Right ventricle myocardium inferior (tissue), 1 donor: ENCODE measurements around the gene ANK3. TPM values are rescaled to one million over a fixed set of nuclear protein-coding genes. Genes with fewer than 3 reads are reported as not detected.
A peak's percentile ranks its signal among the peaks of the same experiment; 100 is the strongest.
"Not testable (repeated sequence)": the region's sequence is repeated elsewhere in the genome, so short reads cannot be mapped to it uniquely, and the experiment has no call there.

ENCODE experiments used
- ATAC-seq: fragments of 200-7000 bp; cut with Tn5 transposase; one replicate; pipeline ENCODE4 v1.9.1; 2020; ENCODE audit warnings: mild to moderate bottlenecking, moderate library complexity
- DNase-seq: peaks from one replicate; pipeline ENCODE4 v3.0.0; 2021; ENCODE audit errors: missing footprints
- intact Hi-C: fragments of 100-400 bp; cut with DNase I; formaldehyde crosslinking; loops from one replicate; pipeline ENCODE4 v1.11.0; 2022
- total RNA-seq: library from RNA; stranded (reverse); fragmentation: NEBNext Ultra II Directional; extraction: Animal tissue kit (Norgen Biotek cat#: 25700); gene quantifications from one replicate; pipeline ENCODE4 v1.2.1, GENCODE V29; 2021
- donor health status: DM: no; HTN: yes; CAD: no; lungs with severe emphysema.

ANK3 gene
- total RNA-seq, 1 donor from 2014 or later = 216 TPM

DNA sequence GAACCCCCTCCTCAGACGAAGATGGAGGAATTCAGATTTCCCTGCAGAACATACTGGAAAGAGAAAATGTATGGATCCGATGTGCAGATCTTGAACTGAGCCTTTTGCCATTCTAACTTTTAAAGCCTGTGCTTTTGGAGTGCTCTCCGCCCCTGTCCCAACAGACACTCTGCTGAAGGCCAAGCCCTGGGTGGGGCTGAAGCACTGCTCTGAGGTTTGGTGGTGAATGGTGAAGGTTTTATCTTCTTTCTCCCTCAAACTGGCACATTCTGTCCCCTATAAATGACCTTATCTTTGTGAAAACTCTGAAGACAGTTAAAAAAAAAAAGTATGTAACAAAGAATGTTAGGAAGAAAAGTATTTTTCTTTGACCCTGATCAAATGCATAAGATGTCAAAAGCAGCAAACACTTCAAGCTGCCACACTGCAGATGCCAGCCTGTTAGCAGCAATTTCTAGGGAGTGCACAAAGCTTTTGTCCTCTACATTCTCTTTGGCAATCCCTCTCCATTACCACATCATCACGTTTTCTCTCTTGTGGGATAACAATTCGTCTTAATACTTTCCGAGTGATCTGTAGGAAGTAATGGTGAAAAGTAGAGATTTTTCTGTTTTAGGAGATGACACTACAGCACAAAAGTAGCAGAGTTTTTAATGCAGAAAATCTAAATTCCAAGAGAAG is 346.0 kb downstream of the ANK3 start:
- intact Hi-C loops = no loop called here
- no peak for ATAC-seq
- DNase-seq = no peak

- intact Hi-C loops = no loop called here
- no peak for DNase-seq
- no peak for ATAC-seq
Measured at GRCh38 chr10:60042914-60043313, 346.8 kb downstream of the ANK3 start.

GRCh38 chr10:60042262-60042661 is 347.4 kb downstream of the ANK3 start:
- ATAC-seq (no peak), DNase-seq (no peak)
- intact Hi-C loops = no loop called here

- intact Hi-C loops = no loop called here
- DNase-seq (no peak), ATAC-seq (no peak)
Measured at GRCh38 chr10:60041489-60042133, 348.1 kb downstream of the ANK3 start.

DNA sequence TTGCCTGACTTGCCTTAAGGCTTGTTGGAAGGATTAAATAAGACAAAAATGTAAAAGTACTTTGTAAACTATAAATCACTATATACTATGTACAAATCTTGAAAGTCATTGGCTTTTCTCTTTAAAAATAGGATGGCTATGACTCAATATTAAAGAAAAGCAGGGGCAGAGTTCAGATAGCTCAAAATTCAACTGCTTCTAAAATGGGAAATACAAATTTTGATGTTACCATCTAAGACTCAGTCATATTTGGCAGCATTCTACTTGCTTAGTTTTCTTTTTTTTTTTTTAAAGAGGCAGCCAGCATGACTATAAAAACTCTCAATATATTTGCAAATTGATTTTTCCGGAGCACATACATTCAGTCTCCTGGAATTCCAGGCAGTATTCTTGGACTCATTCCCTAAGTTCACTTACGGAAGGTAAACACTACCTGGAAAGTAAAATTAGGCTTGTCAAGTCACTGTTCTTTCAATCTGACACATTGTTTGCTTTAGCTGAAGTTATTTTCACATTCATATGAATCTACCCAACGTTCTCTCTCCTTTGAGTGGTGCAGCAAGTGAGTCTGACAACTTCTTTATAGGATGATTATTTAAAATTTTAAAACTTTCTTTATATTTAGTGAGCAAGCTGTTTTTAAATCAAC is 349.5 kb downstream of the ANK3 start:
- intact Hi-C loops = no loop called here
- DNase-seq (no peak), ATAC-seq (no peak)

- DNase-seq = no peak
- ATAC-seq = no peak
- intact Hi-C loops = loop anchor here (10.0 kb wide), 1 partner anchor 171 kb away; no protein-coding TSS in a partner anchor
Measured at GRCh38 chr10:60035984-60036383, 353.7 kb downstream of the ANK3 start.

- DNase-seq, ATAC-seq: not testable (repeated sequence)
- intact Hi-C loops = loop anchor here (10.0 kb wide), 1 partner anchor 171 kb away; no protein-coding TSS in a partner anchor
Measured at GRCh38 chr10:60035375-60035774, 354.3 kb downstream of the ANK3 start.

GRCh38 chr10:60032723-60033122 is 357.0 kb downstream of the ANK3 start:
- no peak for DNase-seq
- intact Hi-C loops = loop anchor here (5.0 to 10.0 kb wide), 2 partner anchors 168 to 410 kb away; no protein-coding TSS in a partner anchor
- ATAC-seq = peak; percentile 82

DNA sequence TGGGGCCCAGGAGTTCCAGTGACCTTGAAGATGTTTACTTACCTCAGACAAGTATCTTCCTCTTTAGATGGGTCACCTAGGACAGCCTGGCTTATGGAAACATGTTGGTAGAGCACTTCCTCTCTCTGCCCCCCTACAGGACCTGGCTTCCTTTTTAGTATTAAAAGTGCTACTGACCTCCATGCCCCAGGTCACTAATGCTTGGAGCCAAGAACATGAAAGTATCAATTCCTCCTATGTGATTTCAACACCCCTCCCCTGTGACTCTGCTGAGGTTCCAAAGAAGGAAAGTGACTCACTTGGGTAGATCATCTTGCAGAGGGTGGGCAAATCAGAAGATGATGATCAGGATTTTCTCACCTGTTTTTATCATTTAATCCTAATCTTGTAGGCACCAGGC is 358.0 kb downstream of the ANK3 start:
- intact Hi-C loops = loop anchor here (5.0 to 10.0 kb wide), 2 partner anchors 167 to 409 kb away; no protein-coding TSS in a partner anchor
- DNase-seq (no peak), ATAC-seq (peak; percentile 14)

GRCh38 chr10:60031183-60031582 is 358.5 kb downstream of the ANK3 start:
- no peak for DNase-seq
- ATAC-seq = no peak
- intact Hi-C loops = loop anchor here (5.0 to 10.0 kb wide), 2 partner anchors 166 to 409 kb away; no protein-coding TSS in a partner anchor

DNA sequence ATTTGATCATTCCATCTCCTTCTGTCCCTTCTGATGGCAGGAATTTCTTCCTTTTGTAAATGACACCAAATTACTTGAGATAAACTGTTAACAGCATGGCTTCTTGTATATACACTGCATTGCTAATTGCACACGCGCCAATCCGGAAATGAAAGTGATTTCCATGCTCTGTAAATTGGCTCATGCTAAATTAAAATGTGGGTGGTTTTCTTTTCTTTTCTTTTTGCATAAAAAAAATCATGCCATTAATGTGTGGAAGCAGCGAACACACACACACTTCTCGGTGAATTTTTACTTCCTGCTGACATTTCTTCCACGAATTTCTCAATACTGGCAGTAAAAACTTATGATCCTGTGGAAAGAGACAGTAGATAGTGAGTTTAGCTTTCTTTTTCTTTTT is 360.2 kb downstream of the ANK3 start:
- DNase-seq = no peak
- intact Hi-C loops = no loop called here
- ATAC-seq = no peak

DNA sequence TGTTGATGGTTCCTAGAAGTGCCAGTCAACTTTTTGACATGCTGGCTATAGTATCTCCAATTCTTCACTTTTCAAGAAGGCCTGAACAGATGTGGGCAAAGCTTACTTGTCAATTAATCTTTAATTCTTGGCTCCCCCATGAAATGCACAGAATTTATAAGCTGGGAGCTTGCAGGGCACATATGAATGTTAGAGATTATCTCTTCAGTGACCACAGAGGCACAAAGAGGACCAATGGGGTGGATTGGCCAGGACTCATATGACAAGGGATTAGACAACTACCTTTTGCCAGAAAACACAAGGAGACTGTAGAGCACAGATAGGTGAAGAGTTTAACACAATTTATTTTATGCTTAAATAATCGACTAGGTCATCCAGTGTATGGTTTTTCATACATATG is 361.6 kb downstream of the ANK3 start:
- intact Hi-C loops = no loop called here
- DNase-seq (no peak), ATAC-seq (no peak)

DNA sequence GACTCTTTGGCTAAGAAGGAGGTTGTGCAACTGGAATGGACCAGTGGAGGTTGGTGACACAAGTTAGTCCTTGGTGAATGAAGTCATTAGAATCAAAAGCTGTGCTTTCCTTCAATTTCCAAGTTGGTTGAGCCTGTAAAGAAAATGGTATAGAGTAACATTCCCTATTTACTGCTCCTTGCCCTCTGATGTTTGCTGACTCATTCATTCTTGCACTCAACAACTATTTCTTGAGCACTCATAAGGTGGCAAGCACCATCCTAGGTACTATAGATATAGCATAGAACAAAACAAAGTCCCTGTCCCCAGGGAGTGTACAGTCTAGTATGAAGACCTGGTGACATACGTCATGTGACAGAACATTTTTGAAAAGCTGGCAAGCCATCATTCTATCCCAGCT is 364.4 kb downstream of the ANK3 start:
- ATAC-seq (no peak), DNase-seq (no peak)
- intact Hi-C loops = no loop called here

DNA sequence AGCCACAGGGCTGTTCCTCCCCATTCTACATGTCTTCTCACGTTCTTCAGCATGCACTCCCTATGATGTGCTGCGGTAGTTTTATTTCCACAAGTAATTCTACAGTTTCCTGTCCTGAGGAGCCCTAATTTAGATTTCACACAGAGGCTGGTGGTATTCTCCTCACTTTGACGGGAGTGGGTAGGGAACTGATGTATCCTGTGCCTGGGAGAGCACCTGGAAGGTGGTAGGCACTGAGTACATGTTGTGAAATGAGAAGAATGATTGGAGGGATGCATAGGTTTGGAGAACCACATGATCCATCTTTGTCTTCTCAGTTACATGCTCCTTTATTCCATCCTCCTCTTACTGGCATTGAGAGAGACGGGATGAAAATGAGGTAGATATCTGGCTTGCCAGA is 365.2 kb downstream of the ANK3 start:
- no peak for DNase-seq
- no peak for ATAC-seq
- intact Hi-C loops = no loop called here

- ATAC-seq (no peak), DNase-seq (no peak)
- intact Hi-C loops = no loop called here
Measured at GRCh38 chr10:60023155-60023877, 366.4 kb downstream of the ANK3 start.

DNA sequence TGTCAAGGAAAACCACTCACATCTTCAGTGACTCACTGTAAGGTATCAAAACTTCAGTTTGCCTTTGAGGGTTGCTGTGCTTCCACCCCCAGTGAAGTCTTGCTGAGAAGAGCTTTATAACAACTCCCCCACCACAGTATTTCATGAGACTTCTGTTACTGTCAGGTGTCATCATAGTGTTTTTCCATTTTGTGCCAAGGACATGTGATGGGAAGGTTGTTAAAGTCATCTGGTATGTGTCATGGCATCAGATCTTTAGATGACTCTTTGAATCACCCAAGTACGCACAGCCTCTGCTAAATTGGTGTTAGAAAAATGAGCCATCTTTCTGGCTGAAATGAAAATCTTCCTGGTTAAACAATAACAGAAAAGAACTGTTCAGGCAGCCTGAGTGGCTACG is 368.3 kb downstream of the ANK3 start:
- ATAC-seq (no peak), DNase-seq (no peak)
- intact Hi-C loops = no loop called here

DNA sequence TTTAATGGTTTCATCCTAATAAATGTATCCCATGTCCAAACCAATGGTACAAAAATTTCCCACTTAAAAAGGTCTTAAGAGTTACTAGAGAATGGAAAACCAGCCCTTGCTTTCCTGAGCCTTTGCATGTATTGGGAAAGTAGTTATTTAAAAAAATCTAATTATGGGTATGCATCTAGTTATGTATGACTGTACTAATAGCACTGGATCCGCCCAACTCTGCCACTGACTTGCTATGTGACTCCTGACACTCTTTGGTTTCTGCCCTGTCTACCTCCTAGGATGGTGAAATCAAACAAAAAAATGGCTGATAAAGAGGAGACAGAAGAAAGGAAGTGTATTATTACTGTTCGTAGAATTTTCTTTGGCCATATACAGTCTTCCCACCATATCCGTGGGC is 372.9 kb downstream of the ANK3 start:
- intact Hi-C loops = no loop called here
- no peak for DNase-seq
- no peak for ATAC-seq

DNA sequence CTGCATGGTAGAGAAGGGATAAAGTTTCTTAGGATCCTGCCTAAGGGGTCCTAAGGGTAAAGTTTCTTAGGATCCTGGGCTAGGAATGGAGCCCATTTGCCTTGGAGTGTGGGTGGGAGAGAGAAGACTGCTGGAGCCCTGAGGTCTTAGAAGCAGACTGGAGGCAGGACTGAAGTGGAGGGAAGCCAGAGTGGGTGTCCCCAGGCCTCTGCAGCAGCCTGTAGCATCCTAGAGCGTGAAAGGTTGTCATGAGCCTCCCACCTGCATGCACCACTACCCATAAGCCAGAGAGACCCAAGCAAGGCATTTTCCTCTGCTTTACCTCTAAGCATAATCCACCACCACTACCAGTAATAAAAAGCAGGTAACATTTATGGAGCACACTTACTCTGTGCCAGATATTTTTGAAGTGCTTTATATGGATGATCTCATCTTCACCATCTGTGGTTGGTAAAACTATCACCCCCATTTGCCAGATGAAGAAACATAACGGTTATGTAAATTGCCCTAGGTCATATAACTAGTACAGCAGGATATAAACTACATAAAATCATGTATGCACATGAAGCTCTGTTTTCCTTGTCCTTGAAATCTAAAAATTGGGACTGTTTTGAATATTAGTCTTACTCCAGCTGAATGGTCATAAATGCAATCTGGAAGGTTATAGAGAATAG is 379.8 kb downstream of the ANK3 start:
- DNase-seq = no peak
- no peak for ATAC-seq
- intact Hi-C loops = no loop called here

- DNase-seq (no peak), ATAC-seq (no peak)
- intact Hi-C loops = no loop called here
Measured at GRCh38 chr10:60009276-60009675, 380.4 kb downstream of the ANK3 start.
